ENCODE results near the gene PTPRA.
A peak's percentile ranks its signal among the peaks of the same experiment; 100 is the strongest.
"Not testable (repeated sequence)": the region's sequence is repeated elsewhere in the genome, so short reads cannot be mapped to it uniquely, and the experiment has no call there.

Gene PTPRA, protein sequence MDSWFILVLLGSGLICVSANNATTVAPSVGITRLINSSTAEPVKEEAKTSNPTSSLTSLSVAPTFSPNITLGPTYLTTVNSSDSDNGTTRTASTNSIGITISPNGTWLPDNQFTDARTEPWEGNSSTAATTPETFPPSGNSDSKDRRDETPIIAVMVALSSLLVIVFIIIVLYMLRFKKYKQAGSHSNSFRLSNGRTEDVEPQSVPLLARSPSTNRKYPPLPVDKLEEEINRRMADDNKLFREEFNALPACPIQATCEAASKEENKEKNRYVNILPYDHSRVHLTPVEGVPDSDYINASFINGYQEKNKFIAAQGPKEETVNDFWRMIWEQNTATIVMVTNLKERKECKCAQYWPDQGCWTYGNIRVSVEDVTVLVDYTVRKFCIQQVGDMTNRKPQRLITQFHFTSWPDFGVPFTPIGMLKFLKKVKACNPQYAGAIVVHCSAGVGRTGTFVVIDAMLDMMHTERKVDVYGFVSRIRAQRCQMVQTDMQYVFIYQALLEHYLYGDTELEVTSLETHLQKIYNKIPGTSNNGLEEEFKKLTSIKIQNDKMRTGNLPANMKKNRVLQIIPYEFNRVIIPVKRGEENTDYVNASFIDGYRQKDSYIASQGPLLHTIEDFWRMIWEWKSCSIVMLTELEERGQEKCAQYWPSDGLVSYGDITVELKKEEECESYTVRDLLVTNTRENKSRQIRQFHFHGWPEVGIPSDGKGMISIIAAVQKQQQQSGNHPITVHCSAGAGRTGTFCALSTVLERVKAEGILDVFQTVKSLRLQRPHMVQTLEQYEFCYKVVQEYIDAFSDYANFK

DNA sequence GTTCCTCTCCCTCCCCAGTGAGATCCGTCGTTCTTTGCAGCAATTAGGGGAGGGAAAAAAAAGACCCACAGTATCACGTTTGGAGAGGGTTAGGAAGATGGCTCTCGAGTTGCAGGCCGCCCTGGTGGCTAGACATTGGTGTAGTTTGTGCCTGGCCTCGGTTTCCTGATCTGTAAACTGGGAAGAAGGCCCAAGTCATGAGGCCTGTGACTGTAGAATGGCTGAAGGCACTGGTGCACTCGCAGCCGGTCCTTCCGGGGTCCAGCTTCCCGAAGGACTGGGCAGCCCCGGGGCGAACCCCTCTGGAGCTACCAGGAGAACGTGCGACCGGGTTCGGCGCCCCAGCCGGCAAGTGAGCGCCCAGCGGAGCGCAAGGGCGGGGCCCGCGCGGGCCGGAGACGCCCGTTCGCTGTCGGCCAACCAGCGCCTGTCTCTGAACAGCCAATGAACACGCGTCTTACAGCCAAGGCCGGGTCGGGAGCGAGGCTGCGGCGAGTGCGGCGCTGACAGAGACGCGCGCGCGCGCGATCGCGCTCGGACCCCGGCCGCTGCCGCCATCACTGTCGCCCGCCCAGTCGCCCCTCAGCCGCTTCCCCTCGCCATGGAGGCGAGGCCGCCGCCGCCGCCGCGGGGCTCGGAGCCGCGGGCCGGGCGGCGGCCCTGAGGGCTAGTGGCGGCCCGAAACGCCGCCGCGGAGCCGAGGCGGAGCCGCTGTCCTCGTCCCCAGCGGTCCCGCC lies at the start of gene PTPRA:
Gene PTPRA (plus strand): TSS at position 472 of the 737 bp plus-strand sequence. CDS start 90,797 bp downstream, outside the sequence.
- H3K27ac Mint-ChIP-seq = peak within 1 kb of the TSS; percentile 96
- H3K9me3 Mint-ChIP-seq = no peaks in the 10 kb centered on the region
- peaks cover 0 to 5% of the 10 kb centered on the region in 2 donors for H3K27me3 Mint-ChIP-seq
- peak; percentile 95 to 96 for ATAC-seq (replicated peaks)
- H3K4me1 Mint-ChIP-seq = peaks cover 45 to 63% of the 10 kb centered on the region in 2 donors
- peak within 1 kb of the TSS; percentile 91 to 95 for H3K4me3 Mint-ChIP-seq
- peaks cover 7 to 16% of the 10 kb centered on the region in 2 donors for H3K36me3 Mint-ChIP-seq
- DNase-seq = peak; percentile 91

DNA sequence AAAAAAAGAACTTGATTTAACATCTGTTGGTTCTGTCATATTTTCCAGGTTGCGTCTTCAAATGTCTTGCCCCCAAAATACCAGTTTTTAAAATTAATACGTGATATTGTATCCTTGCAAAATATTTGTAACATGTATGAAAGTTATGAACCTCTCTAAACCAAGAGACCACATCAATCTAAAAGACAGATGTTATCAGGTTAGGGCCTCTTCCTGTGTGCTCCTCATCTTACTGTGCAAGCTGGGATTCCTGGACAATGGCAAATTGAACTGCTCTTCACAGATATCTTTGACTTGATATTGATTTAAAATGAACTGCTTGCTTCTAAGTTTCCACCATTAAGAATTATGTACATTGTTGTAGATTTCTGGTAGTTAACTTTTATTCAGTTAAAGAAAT lies 47.5 kb upstream of the PTPRA start:
- Mint-ChIP-seq H3K4me1 (peaks cover 4 to 8% of the 10 kb centered on the region in 2 donors), H3K27ac (no peak overlapping the region), H3K27me3 (peaks cover 29 to 31% of the 10 kb centered on the region in 2 donors), H3K9me3 (no peaks in the 10 kb centered on the region), H3K36me3 (no peaks in the 10 kb centered on the region), H3K4me3 (no peak overlapping the region)
- DNase-seq (no peak), ATAC-seq (replicated peaks) (no peak)

DNA sequence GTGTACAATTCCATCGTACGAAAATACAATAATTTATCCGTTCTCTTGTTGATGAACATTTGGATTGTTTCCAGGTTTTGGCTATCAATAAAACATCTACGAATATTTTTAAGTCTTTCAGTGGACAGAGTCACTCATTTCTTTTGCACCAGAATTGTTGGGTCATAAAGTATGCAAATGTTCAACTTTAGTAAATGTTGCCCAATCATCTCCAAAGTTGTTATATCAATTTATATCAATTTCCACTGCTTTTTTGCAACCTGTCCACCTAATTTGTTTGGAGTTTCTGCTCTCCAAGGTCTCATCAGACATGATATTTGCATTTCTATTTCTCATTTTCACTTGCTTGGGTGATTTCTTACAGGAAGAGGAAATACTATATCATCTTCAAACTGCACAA lies 46.6 kb upstream of the PTPRA start:
- no peaks in the 10 kb centered on the region for H3K9me3 Mint-ChIP-seq
- H3K4me3 Mint-ChIP-seq = no peak overlapping the region
- no peak overlapping the region for H3K27ac Mint-ChIP-seq
- H3K27me3 Mint-ChIP-seq = peaks cover 24 to 25% of the 10 kb centered on the region in 2 donors
- DNase-seq = no peak
- H3K36me3 Mint-ChIP-seq = no peaks in the 10 kb centered on the region
- no peak for ATAC-seq (replicated peaks)
- peaks cover 2 to 4% of the 10 kb centered on the region in 2 donors for H3K4me1 Mint-ChIP-seq

DNA sequence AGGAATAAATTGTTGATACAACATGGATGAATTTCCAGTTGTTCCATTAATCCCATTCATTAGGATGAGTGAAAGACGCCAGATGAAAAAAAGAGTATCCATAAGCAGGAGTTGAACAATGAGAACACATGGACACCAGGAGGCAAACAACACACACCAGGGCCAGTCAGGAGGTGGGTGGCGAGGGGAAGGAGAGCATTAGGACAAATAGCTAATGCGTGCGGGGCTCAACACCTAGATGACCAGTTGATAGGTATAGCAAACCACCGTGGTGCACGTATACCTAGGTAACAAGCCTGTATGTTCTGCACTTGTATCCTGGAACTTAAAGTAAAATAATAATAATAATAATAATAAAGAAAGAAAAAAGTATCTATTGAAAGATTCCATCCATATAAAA lies 43.9 kb upstream of the PTPRA start:
- ATAC-seq (replicated peaks) (no peak), DNase-seq (no peak)
- Mint-ChIP-seq H3K27me3 (peaks cover 19 to 21% of the 10 kb centered on the region in 2 donors), H3K9me3 (no peaks in the 10 kb centered on the region), H3K36me3 (peaks cover 0 to 3% of the 10 kb centered on the region in 2 donors), H3K4me3 (no peak overlapping the region), H3K4me1 (peaks cover 0 to 8% of the 10 kb centered on the region in 2 donors), H3K27ac (peak overlapping the region; percentile 4)

DNA sequence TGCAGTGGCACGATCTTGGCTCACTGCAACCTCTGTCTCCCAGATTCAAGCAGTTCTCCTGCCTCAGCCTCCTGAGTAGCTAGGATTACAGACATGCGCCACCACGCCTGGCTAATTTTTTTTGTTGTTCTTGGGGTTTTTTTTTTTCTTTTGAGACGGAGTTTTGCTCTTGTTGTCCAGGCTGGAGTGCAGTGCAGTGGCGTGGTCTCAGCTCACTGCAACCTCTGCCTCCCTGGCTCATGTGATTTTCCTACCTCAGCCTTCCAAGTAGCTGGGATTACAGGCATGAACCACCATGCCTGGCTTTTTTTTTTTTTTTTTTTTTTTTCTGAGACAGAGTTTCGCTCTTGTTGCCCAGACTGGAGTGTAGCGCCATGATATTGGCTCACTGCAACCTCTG lies 42.1 kb upstream of the PTPRA start:
- not testable (repeated sequence) for H3K4me1 Mint-ChIP-seq; H3K27ac Mint-ChIP-seq; H3K4me3 Mint-ChIP-seq; DNase-seq; ATAC-seq (replicated peaks); H3K9me3 Mint-ChIP-seq
- peaks cover 0 to 15% of the 10 kb centered on the region in 2 donors for H3K36me3 Mint-ChIP-seq
- H3K27me3 Mint-ChIP-seq = peaks cover 12 to 16% of the 10 kb centered on the region in 2 donors

DNA sequence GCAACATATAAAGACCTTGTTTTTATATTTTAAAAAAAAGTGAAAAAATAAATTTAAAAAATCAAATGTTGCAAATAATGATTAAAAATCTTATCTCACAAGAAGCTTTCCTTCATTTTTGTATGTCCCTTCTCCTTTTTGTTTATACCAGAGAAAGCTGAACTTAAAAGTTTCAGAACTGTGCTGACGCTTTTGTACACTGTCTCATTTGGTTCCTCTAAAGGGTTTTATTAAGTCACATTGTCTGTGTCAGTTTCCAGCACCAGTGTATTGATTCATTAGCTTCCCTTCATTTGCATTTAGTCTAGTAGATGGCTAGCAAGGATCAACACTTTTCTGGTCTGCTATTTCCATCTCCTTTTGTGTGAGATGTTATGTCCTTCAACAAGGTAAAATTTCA lies 39.5 kb upstream of the PTPRA start:
- peaks cover 6 to 14% of the 10 kb centered on the region in 2 donors for H3K4me1 Mint-ChIP-seq
- H3K27ac Mint-ChIP-seq = no peak overlapping the region
- ATAC-seq (replicated peaks) = no peak
- no peak for DNase-seq
- no peaks in the 10 kb centered on the region for H3K9me3 Mint-ChIP-seq
- H3K4me3 Mint-ChIP-seq = no peak overlapping the region
- peaks cover 13 to 38% of the 10 kb centered on the region in 2 donors for H3K36me3 Mint-ChIP-seq
- H3K27me3 Mint-ChIP-seq = peaks cover 0 to 6% of the 10 kb centered on the region in 2 donors

DNA sequence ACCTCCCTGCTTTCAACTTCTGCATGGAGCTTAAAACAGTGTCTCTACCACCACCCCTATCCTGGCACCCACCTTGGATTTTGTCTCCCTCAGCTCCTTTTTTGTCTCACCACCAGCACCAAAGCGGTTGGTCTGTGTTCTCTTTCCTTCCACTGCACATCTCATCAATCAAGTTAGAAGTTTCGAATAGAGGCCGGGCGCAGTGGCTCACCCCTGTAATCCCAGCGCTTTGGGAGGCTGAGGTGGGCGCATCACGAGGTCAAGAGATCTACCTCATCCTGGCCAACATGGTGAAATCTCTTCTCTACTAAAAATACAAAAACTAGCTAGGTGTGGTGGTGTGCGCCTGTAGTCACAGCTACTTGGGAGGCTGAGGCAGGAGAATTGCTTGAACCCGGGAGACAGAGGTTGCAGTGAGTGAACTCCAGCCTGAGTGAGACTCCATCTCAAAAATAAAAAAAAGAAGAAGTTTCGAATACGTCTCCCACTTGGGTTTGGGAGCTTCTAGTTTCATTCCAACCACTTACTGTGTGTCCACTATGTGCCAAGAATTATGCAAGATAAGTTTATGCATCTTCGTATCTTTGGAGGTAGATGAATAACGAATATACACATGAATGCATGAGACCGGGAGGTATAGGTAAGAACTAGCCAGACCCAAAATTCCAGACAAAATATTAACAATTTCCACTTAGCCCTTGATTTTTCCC lies 38.7 kb upstream of the PTPRA start:
- Mint-ChIP-seq H3K4me3 (no peak overlapping the region), H3K4me1 (peaks cover 12 to 21% of the 10 kb centered on the region in 2 donors), H3K36me3 (peaks cover 13 to 43% of the 10 kb centered on the region in 2 donors), H3K27ac (no peak overlapping the region), H3K27me3 (peaks cover 0 to under 1% of the 10 kb centered on the region in 2 donors), H3K9me3 (peaks cover 0 to 2% of the 10 kb centered on the region in 2 donors)
- no peak for ATAC-seq (replicated peaks)
- DNase-seq = no peak

DNA sequence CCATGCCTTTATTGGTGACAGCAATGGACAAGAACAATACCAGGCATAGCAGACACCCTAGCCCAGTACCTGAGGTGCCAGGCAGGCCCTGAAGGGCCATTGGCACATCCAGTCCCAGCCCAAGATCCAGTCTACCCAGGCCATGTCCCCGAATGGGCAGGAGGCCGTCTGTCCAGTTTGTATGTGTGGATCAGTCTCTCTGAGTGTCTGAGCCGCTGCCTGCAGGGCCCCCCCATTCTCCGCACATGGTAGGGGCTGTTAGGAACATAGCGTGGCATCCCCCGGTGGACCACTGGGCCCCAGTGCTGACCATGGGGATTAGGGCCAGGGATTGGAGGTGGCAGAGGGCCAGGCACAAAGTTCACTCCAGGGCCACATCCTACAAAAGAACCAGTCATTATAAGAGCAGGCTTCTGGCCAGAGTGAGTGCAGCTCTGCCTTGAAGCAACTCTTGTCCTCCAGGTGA lies 37.9 kb upstream of the PTPRA start:
- H3K27ac Mint-ChIP-seq = no peak overlapping the region
- no peak for ATAC-seq (replicated peaks)
- no peak overlapping the region for H3K4me3 Mint-ChIP-seq
- H3K27me3 Mint-ChIP-seq = no peaks in the 10 kb centered on the region
- peaks cover 0 to 2% of the 10 kb centered on the region in 2 donors for H3K9me3 Mint-ChIP-seq
- no peak for DNase-seq
- peaks cover 13 to 43% of the 10 kb centered on the region in 2 donors for H3K36me3 Mint-ChIP-seq
- H3K4me1 Mint-ChIP-seq = peaks cover 14 to 24% of the 10 kb centered on the region in 2 donors

DNA sequence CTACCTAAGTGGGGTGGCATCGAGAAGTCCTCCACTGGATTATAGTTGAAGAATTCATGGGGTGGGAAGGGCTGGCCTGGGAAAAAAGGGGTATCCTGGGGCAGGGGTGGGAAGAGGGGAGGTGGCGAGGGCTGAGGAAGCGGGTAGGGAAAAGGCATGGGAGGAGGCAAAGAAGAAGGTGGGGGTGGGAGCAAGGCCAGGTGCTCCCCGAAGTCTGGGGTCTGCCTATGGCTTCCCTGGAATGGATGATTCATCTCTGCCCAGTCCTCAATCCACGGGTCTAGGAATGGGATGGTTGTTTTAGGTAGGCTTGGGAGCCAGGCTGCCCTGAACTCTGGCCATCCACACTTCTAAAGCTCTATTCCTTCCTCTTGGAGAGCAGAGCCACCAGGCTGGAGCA lies 37.2 kb upstream of the PTPRA start:
- DNase-seq (no peak), ATAC-seq (replicated peaks) (no peak)
- Mint-ChIP-seq H3K27me3 (no peaks in the 10 kb centered on the region), H3K9me3 (peaks cover 0 to 2% of the 10 kb centered on the region in 2 donors), H3K27ac (no peak overlapping the region), H3K4me1 (peaks cover 14 to 24% of the 10 kb centered on the region in 2 donors), H3K4me3 (no peak overlapping the region), H3K36me3 (peaks cover 15 to 43% of the 10 kb centered on the region in 2 donors)

DNA sequence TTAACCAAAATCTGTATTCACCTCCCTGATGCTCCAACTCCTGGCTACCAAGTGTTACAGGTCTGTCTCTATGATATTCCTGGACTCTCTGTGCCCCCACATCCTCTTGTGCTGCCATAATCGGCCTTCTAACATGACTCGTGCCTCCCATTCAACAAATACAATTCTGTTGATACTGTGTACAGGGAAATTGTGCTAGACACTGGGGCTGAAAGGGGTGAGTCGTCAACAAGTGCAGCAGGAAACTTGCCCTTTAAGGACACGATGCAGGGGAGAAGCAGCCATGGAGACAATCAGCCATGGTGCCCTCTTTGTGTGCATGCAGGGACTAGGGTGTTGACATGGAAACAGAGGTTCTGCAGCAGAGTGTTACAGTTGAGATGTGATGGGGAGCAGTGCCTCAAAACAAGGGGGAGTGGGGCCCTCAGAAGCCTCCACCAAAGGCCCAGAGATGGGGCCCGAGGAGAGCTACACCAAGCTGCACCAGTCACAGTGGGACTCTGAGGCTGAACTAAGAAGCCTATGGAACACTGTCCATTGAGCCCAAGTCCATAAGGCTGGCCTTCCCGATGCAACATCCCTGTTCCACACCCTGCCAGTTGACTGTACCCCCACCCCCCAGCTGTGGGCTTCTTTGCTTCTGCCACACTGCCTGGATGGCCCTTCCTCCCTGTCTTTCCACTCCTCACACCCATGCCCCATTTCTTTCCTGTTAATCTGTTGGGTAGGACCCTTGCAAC lies 35.9 kb upstream of the PTPRA start:
- ATAC-seq (replicated peaks) = no peak
- no peaks in the 10 kb centered on the region for H3K27me3 Mint-ChIP-seq
- no peak overlapping the region for H3K4me3 Mint-ChIP-seq
- DNase-seq = no peak
- H3K27ac Mint-ChIP-seq = peak overlapping the region; percentile 67
- peaks cover 15 to 43% of the 10 kb centered on the region in 2 donors for H3K36me3 Mint-ChIP-seq
- peaks cover 0 to 2% of the 10 kb centered on the region in 2 donors for H3K9me3 Mint-ChIP-seq
- peaks cover 18 to 21% of the 10 kb centered on the region in 2 donors for H3K4me1 Mint-ChIP-seq

DNA sequence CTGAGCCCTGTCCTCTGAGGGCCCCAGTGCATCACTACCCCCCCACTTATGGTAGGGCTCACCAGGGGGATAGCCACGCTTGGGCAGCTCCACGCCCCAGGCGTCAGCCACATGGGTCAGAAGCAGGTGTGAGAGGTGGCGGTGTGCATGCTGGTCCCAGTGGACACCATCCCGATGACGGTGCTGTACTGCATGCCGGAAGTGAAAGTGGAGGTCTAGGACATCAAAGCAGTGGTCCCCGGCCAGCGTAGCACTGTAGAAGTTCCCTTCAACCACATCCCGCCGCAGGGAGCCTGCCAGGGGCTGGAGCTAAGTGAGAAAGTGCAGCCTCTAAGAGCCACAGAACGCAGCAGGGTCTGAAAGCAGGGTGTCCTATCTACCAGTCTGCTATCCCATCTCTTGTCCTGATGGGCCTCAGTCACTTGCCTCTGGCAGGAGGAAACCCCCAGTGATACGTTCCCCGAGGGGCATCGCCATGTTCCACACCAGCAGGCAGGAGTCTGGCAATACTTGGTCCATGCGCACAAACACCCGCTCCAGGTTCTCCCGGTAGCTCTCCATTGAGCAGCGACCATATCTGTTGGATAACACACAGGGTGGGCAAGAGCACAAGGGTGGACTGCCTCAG lies 35.0 kb upstream of the PTPRA start:
- H3K4me1 Mint-ChIP-seq = peaks cover 18 to 21% of the 10 kb centered on the region in 2 donors
- peak overlapping the region; percentile 29 to 56 for H3K4me3 Mint-ChIP-seq

DNA sequence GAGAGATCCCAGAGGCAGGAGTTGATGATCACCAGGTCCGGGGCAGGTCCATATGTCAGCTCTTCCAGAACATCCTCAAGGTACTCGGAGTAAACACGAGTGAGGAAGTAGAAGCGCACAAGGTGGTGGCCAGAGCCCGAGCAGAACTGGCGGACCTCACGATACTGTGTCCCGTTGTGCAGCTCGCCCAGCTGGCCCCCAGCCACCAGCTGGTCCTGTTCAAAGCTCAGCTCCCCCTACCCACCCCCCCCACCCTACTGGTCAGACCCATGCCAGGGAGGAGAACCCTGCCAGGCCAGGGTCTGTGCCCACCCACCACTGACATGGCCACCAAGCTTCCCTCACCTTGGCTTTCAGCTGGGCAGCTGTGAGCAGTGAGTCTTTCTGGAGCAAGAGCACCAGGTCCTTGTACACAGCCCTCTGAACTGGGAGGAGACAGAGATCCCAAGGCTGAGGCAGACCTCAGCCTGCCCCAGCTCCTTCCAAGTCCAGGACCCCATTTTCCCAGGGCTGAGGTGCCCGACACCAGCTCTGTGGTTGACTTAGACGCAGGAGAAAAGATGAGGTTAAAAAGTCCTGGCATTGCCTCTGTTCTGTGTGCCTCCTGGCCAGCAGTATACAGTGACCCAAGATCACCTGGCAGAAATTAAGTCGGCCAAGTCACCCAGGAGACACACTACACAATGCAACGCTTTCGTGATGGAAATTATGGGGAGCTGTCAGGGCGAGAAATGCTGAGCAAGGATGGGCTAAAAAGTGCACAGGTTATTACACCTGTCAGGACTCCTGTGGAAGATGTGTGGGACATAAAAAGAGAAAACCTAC lies 34.2 kb upstream of the PTPRA start:
- Mint-ChIP-seq H3K36me3 (peaks cover 15 to 50% of the 10 kb centered on the region in 2 donors), H3K27ac (peak overlapping the region; percentile 97), H3K27me3 (no peaks in the 10 kb centered on the region), H3K9me3 (peaks cover 0 to 2% of the 10 kb centered on the region in 2 donors), H3K4me1 (peaks cover 18 to 21% of the 10 kb centered on the region in 2 donors), H3K4me3 (peak overlapping the region; percentile 70 to 88)
- no peak for ATAC-seq (replicated peaks)
- no peak for DNase-seq

More for the DNA sequence above, 35.0 kb upstream of the PTPRA start:
- ATAC-seq (replicated peaks) (no peak), DNase-seq (no peak)
- peak overlapping the region; percentile 67 for H3K27ac Mint-ChIP-seq
- no peaks in the 10 kb centered on the region for H3K27me3 Mint-ChIP-seq
- H3K36me3 Mint-ChIP-seq = peaks cover 15 to 43% of the 10 kb centered on the region in 2 donors
- H3K9me3 Mint-ChIP-seq = peaks cover 0 to 2% of the 10 kb centered on the region in 2 donors

Measured in stimulated activated naive B cell treated with anti-CD40 and anti-IgM and Interleukin-4, amounts not matched to agents 10 μg/mL and 1 μg/mL and 100 μg/mL, for 72 hours (primary cell).